Activated T-helper 1 cell treated with Interleukin-2 at 50 U/mL for 16 hours (primary cell): ENCODE measurements around the gene TUBG2.

Source experiments
- DNase-seq: peaks from one replicate; pipeline ENCODE4 v3.0.0-alpha.2; 2020; ENCODE audit warnings: low read depth

Gene TUBG2

DNA sequence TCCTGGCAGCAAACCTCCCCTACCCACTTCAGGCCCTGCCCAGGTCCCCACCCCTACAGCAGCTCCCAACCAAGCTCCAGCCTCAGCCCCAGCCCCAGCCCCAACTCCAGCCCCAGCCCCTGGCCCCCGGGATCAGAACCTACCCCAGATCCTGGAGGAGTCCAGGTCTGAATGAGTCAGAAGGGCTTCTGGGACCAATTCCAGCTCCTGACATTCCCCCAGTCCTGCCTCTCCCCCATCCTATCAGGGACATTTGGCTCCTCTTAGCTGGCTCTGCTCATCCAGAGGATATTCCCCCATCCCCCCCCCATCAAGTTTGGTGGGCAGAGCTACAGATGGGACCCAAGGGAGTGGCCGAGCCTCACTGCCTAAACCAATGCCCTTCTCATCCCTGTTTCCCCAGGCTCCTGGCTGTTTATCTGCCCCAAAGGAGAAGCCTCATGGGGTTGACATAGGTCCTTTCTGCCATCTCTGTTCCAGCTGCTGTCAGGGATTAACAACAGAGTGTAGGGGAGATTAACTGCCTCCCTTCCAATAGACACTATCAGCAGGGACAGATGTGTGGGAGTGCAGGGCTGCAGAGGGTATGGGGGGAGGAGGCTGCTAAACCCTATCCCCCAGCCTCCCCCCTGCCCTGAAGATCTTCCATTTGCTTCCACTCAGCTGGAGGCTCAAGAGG is 39.8 kb downstream of the TUBG2 start:
- no peak for DNase-seq

DNA sequence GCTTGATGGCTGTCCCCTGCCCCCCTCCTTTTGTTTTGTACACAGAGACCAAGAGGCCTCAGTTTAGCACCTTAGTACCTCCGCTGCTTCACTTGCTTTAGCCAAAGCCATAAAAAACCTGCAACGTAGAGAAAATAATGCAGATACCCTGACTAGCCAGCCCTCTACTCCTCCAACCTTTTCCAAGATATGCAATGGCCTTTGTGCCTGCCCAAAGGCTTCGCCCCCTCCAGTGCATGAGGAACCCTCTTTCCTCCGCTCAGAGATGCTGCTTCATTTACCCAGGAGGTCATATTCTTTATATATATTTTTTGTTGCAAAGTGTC is 40.3 kb downstream of the TUBG2 start:
- DNase-seq, result no peak

DNA sequence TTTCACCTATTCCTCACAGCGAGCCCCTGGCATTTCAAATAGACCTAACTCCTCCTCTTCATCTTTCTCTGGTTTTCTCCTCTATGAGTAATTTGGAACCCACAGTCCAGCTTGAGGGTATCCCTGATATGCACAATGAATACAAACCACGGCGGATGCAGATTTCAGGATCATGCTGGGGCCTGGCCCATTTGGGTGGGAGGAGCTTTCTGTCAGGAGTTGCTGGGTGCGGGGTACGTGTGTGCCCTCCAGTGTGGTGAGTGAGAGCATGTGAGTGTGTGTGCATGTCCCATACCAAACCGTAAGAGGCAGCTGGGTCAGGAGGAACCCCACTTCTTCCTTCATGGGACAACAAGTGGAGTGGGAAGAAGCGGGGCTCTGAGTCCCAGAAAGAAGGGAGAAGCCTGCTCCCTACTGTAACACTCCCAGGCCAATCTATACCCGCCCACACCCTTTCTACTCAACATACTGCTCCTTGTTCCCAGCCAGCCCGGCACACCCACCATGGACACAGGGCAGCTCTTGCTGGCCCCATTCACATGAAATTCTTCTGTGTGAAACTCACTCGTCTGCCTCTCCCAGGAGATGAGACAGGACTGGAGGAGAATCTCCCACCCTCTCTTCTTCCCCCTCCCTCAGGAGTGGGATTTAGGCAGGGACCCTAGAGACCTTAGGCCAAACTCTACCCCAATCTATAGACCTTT is 41.7 kb downstream of the TUBG2 start:
- DNase-seq, result no peak

DNA sequence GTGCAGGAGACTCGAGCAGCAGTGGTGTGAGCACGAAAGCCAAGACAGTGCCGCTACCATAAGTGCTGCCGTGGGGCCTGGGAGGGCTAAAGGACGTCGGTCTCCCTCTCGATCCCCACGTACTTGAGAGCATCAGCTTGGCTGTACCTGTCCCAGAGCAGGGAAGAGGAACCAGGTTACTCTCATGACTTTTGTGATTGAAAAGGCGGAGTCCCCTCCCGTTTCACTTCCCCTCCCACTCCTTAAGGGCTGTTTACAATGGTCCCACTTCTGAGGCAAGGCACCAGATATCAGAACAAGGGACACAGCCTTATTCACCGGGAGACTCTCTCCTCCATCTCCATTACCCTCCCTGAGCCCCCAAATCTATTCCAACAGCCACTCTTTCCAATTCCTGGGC is 43.4 kb downstream of the TUBG2 start:
- DNase-seq, result no peak

DNA sequence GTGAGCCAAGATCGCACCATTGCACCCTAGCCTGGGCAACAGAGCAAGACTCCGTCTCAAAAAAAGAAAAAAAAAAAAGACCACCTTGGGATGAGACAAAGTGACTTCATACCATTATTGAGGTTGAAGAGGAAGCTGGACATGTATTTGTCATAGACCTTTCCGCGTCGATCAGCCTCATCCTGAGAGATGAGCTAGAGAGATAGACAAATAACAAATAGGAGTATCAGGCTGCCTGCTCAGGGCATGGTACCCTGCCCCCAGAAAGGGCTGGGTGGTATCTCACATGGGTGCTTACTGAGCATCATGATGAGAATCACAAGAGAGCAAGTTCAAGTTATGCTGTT is 45.4 kb downstream of the TUBG2 start:
- no peak for DNase-seq

DNA sequence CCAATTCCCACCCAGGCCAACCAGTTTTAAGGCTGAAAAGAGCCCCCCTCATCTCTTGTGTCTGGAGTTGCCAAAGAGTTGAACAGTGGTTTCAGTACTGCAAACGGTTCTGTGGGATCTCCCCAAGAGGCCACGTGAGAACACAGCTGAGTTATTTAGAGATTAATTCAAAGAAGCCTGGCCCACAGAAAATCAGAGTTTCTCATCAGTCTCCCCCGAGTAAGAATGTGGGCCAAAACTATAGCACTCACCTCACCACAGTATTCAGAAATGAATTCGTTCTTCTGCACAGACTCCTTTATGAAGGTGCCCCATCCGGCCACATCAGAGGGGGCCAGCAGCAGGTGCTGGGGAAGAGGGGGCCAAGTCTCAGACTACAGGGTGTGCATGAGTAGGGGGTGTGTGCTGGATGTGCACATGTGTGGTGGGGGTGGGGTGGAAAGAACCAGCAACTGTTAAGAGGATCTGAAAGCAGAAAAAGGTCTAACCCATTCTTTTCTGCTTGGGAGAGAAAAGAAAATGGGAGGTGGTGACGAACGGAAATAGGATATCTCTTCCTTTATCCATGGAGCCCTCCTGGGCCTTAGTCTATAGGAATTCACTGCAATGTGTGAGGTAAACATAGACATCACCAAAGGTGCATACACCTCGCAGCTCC is 45.9 kb downstream of the TUBG2 start:
- no peak for DNase-seq

DNA sequence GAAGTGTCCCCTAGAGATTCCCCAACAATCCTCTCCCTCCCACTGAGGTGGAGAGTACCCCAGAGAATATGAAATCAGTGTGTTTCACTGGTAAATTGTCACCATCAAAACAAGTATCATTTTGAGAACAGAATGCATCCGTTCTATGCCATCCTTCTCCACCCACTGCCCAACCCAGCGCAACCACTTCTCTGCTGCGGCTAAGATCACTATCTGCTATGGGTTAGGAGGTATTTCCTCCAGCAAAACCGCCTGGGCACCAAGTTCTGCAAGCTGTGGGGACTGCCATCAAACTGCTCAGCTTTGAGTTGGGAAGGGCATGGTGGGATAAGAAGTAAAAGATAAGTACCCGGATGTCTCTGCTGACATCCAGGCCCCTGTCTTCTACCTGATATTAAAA is 47.6 kb downstream of the TUBG2 start:
- DNase-seq, result no peak

DNA sequence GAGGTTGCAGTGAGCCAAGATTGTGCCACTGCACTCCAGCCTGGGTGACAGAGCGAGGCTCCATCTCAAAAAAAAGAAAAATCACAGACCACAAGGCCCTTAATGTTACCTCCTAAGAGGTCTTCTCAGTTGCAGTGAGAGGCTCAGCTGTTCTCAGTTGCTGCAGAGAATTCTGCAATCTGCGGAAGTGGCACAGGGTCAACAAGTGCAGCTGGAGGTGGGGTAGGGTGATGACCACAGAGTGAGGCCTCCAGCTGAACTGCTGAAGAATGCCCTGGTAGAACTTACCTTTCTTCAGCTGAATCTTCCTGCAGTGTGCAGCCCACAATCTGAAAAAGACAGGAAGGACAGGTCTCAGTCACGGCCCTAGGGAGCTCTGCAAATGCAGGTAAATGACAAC is 49.5 kb downstream of the TUBG2 start:
- no peak for DNase-seq

DNA sequence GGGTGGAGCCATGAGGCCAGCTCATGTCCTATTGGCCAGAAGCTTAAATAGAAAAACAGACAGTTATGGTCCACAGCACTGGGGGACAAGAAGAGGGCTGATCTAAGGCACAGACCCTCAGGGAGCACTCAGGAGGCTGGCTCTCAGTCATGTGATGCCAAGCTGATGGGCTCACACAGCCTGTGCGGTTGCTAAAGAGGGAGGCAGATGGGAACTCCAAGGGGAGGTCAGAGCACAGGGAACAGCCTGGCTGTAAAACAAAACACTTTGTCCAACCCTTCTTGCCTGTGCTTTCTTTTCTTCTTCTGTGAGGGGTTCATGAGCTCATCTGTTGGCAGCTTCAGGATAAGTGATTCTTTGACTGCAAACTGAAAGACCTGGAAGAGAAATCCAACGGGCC is 50.5 kb downstream of the TUBG2 start:
- no peak for DNase-seq
